ENCODE measurements around the gene MVD. TPM values are rescaled to one million over a fixed set of nuclear protein-coding genes. Genes with fewer than 3 reads are reported as not detected.

MVD gene
- total RNA-seq, 1 donor from 2014 or later = 196 TPM

DNA sequence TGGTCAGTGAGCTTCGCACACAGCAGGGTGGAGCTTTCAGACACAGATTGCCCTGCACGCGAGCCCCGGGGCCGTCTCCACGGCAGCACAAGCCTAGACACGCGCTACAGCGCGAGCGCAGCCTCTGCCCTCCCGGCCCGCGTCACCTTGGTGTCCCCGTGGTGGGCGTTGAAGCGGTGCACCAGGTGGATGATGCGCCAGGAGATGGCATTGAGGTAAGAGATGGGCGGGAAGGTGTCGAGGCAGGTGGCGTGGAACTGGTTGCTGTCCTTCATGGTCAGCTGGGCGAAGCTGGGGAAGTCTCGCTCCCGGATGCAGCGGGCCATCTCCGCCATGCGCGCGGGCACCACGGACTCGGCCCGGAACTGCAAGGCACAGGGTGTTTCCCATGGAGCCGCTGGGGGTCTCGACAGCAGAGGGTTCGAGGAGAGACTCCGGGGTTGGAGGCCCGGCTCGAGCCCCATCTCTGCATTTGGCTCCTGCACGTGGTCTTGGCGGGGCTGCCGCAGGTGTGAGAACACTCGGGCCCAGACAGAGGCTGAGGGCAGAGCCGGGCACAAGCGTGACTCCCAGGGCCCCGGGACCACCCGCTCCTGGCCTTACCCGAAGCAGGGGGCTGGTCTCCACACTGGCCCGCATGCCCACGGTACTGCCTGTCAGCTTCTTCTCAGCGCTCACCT is 7.7 kb downstream of the MVD start:
- H3K9me3 Mint-ChIP-seq = no peaks in the 10 kb centered on the region
- H3K36me3 Mint-ChIP-seq (ENCODE audit: low read depth) = no peaks in the 10 kb centered on the region
- H3K4me3 Mint-ChIP-seq = no peak overlapping the region
- no peaks in the 10 kb centered on the region for H3K27me3 Mint-ChIP-seq (ENCODE audit: low read depth)
- TF ChIP-seq, protein P1, sequence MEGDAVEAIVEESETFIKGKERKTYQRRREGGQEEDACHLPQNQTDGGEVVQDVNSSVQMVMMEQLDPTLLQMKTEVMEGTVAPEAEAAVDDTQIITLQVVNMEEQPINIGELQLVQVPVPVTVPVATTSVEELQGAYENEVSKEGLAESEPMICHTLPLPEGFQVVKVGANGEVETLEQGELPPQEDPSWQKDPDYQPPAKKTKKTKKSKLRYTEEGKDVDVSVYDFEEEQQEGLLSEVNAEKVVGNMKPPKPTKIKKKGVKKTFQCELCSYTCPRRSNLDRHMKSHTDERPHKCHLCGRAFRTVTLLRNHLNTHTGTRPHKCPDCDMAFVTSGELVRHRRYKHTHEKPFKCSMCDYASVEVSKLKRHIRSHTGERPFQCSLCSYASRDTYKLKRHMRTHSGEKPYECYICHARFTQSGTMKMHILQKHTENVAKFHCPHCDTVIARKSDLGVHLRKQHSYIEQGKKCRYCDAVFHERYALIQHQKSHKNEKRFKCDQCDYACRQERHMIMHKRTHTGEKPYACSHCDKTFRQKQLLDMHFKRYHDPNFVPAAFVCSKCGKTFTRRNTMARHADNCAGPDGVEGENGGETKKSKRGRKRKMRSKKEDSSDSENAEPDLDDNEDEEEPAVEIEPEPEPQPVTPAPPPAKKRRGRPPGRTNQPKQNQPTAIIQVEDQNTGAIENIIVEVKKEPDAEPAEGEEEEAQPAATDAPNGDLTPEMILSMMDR (conservative IDR thresholded peaks at IDR 0.05) = no peak
- DNase-seq (ENCODE audit: low read depth, low spot score) = no peak
- H3K4me1 Mint-ChIP-seq = peaks cover 8% of the 10 kb centered on the region
- peak overlapping the region; percentile 71 for H3K27ac Mint-ChIP-seq (ENCODE audit: unreplicated experiment)

DNA sequence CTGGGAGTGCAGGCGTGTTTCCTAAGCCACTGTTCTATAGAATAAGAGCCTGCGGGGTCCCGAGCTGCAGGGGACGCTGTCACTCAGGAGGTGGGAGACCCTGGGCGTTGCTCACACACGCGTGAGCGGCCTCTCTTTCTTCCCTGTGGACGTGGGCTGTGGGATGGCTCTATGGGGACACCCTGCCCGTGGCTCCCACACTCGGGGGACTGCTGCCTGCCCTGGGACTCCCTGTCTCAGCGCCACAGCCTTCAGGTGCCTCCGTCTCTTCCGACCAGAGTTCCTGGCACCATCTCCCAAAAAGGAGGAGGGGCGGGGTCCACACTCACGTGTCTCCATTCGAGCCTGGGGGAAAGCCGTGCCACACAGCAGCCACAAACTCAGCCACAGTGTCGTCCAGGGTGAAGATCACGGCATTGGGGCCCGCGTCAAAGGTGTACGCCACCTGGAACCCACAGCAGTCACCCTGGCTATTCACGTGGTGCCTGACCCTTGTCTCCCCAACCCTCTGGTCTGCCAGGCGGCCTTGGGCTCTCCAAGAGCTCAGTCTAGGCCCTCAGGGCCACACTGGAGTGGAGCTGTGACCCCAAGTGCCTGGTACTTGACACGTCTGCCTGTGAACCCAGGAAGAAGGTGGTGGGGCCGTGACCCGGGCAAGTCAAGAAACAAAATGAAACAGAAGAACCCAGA is 8.4 kb downstream of the MVD start:
- no peak overlapping the region for H3K27ac Mint-ChIP-seq (ENCODE audit: unreplicated experiment)
- TF ChIP-seq, protein P1 (conservative IDR thresholded peaks at IDR 0.05) = no peak
- H3K36me3 Mint-ChIP-seq (ENCODE audit: low read depth) = no peaks in the 10 kb centered on the region
- peak overlapping the region; percentile 38 for H3K4me3 Mint-ChIP-seq
- no peaks in the 10 kb centered on the region for H3K27me3 Mint-ChIP-seq (ENCODE audit: low read depth)
- H3K9me3 Mint-ChIP-seq = no peaks in the 10 kb centered on the region
- DNase-seq (ENCODE audit: low read depth, low spot score) = no peak
- peaks cover 9% of the 10 kb centered on the region for H3K4me1 Mint-ChIP-seq

DNA sequence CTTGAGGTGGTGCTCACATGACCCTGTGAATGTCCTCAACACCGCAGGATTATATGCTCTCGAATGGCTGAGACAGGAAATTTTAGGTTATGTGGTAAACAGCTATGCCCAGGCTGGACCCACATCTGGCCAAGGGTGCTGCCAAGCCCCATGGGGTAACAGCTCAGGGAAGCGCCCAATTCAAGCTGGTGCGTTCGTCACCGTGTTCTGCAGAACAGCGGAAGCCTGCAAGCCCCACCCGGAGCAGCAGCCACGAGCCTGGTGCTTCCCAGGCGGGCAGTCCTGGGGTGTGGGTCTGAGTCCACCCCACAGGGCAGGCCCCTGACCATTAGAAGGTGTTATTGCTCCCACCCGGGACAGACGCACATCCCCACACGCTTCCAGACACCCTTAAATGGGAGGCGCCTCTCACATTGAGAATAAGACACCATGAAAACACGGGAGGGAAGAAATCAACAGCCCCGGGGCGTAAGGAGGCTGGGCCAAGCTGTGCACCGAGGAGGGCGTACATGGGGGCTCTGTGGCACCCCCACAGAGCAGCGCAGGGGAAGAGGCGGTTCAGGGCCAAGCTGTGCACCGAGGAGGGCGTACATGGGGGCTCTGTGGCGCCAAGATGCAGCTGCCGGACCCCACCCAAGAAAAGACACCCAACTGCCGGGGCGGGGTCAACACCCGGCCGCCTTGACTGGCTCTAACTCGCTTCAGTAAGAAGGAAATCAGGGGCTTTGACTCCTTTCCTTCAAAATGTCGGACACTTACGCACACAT is 9.1 kb downstream of the MVD start:
- H3K9me3 Mint-ChIP-seq = no peaks in the 10 kb centered on the region
- peak overlapping the region; percentile 38 for H3K4me3 Mint-ChIP-seq
- H3K27ac Mint-ChIP-seq (ENCODE audit: unreplicated experiment) = no peak overlapping the region
- H3K36me3 Mint-ChIP-seq (ENCODE audit: low read depth) = no peaks in the 10 kb centered on the region
- no peak for DNase-seq (ENCODE audit: low read depth, low spot score)
- H3K4me1 Mint-ChIP-seq = peaks cover 15% of the 10 kb centered on the region
- H3K27me3 Mint-ChIP-seq (ENCODE audit: low read depth) = no peaks in the 10 kb centered on the region
- TF ChIP-seq, protein P1 (conservative IDR thresholded peaks at IDR 0.05) = no peak

DNA sequence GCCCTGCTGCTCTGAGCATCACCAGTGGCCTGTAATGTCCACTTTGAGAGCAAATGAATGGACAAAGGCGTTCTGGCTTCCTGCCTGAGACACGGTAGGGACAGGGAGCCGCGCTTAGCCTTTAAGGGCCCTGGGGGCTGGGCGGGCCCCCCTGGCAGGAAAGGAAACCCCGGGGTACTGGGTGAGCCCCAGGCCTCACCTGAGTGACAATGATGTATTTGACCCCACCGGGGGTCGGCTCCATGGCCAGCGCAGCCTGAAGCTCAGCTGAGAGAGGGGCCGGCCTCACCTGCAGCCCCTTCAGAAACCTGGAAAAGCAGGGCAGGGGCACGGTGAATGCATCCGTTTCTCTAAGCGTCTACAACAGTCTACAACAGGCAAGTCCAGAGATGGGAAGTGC is 9.8 kb downstream of the MVD start:
- Mint-ChIP-seq H3K36me3 (ENCODE audit: low read depth) (no peaks in the 10 kb centered on the region), H3K4me3 (peak overlapping the region; percentile 47)

DNA sequence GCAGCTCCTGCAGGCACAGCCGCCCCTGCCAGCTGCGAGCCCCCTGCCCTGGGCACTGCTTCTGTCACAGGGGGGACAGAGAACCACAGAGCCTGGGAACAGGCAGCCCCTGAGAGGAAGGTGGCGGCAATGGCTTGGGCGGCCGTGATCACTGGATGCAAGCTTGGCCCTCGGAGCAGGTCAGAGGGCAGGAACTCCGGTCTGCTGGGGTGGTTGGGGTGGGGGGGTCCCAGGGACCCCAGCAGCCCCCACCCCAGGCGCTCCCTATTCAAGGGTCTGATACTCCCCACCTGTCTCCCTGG is 10.2 kb downstream of the MVD start:
- DNase-seq (ENCODE audit: low read depth, low spot score) = no peak
- Mint-ChIP-seq H3K27ac (ENCODE audit: unreplicated experiment) (no peak overlapping the region), H3K4me1 (peaks cover 15% of the 10 kb centered on the region), H3K27me3 (ENCODE audit: low read depth) (no peaks in the 10 kb centered on the region), H3K36me3 (ENCODE audit: low read depth) (no peaks in the 10 kb centered on the region), H3K9me3 (no peaks in the 10 kb centered on the region), H3K4me3 (peak overlapping the region; percentile 47)
- TF ChIP-seq, protein P1 (conservative IDR thresholded peaks at IDR 0.05) = no peak

More for the DNA sequence above, 9.8 kb downstream of the MVD start:
- TF ChIP-seq, protein P1 (conservative IDR thresholded peaks at IDR 0.05) = no peak
- H3K27ac Mint-ChIP-seq (ENCODE audit: unreplicated experiment) = no peak overlapping the region
- peaks cover 15% of the 10 kb centered on the region for H3K4me1 Mint-ChIP-seq
- no peaks in the 10 kb centered on the region for H3K27me3 Mint-ChIP-seq (ENCODE audit: low read depth)
- H3K9me3 Mint-ChIP-seq = no peaks in the 10 kb centered on the region
- no peak for DNase-seq (ENCODE audit: low read depth, low spot score)
